H1 (cell line): ENCODE data around the gene OR2T35. TPM values are rescaled to one million over a fixed set of nuclear protein-coding genes. Genes with fewer than 3 reads are reported as not detected.

Source experiments
- ASH2L ChIP-seq: fragments of 200-600, 300-600 bp; sonication (generic); IDR thresholded peaks from one replicate; pipeline ENCODE4 v1.7.1; 2017; ENCODE audit warnings: low read length
- CHD2 ChIP-seq: IDR thresholded peaks from 2 replicates; pipeline ENCODE4 v1.6.1; 2012; ENCODE audit warnings: low read length, improper control_type of control experiment
- CHD7 ChIP-seq: fragments of 300-600 bp; sonication (generic); IDR thresholded peaks from 2 replicates; pipeline ENCODE4 v1.7.1; 2012; ENCODE audit warnings: low read length, moderate library complexity, mild to moderate bottlenecking, inconsistent platforms; ENCODE audit not compliant: insufficient replicate concordance
- JUN ChIP-seq: IDR thresholded peaks from 2 replicates; pipeline ENCODE4 v1.6.1; 2011; ENCODE audit warnings: low read depth, mild to moderate bottlenecking, improper control_type of control experiment, low read length
- SRF ChIP-seq: IDR thresholded peaks from 2 replicates; pipeline ENCODE4 v1.6.1; 2011; ENCODE audit warnings: mild to moderate bottlenecking, low read depth, low read length, moderate library complexity
- polyA plus RNA-seq, 7 experiments: library from polyadenylated mRNA; depleted of rRNA in 3 of 7; stranded (reverse) in 5 of 7; unstranded in 2 of 7; fragments of >200 nt in 5 of 7; fragments of 200-250 nt in 2 of 7; gene quantifications; 1 replicate in 5 of 7; 2 replicates in 1 of 7; 4 replicates in 1 of 7; pipeline versions ENCODE4 v1.2.1 to v1.2.3, GENCODE V29; 2011 to 2013; ENCODE audit warnings: missing spikeins in 2 of 7, mixed read lengths in 2 of 7
- total RNA-seq: library from RNA; stranded (reverse); fragmentation: NEBNext Ultra II Directional; extraction: Animal tissue kit (Norgen Biotek cat#: 25700); gene quantifications from 2 replicates; pipeline ENCODE4 v1.2.1, GENCODE V29; 2021
- TF ChIP-seq, protein P1 (sequence below): IDR thresholded peaks from 2 replicates; pipeline ENCODE4 v1.6.1; 2011; ENCODE audit warnings: low read length, improper control_type of control experiment

Gene OR2T35
- total and polyA plus RNA-seq, 2 of the 8 experiments (the other 6 are each of a cell fraction or from before 2014, with no cell fraction given) = not detected

DNA sequence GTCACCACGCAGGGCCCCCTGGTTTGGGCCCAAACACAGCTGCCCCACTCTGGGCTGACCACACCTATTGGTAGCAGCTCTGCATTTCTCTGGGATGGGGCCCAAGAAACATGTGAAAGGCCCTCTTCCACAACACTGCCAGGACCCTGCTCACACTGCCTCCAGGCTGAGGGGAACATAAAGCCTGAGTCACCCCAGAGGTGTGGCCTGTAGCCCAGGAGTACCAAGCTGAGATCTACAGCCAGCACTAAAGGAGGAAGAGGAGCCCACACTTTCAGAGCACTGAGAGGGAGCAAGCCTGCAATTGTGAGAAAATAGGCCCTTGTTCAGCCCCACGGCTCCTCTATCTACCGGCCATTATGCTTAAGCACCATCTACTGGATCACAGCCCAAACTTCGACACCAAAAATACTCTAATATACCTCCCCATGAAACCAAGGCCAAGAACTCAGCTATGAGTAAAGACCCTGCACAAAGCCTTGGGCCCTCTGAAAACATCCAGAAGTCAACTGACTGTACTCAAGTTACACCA lies 33.1 kb downstream of the OR2T35 start (continued):
- TF ChIP-seq CHD7 (no peak), JUN (no peak), ASH2L (no peak), CHD2 (no peak), SRF (no peak)
- TF ChIP-seq, protein P1, sequence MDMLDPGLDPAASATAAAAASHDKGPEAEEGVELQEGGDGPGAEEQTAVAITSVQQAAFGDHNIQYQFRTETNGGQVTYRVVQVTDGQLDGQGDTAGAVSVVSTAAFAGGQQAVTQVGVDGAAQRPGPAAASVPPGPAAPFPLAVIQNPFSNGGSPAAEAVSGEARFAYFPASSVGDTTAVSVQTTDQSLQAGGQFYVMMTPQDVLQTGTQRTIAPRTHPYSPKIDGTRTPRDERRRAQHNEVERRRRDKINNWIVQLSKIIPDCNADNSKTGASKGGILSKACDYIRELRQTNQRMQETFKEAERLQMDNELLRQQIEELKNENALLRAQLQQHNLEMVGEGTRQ = no peak
